GM23338 (cell line): ENCODE results near the gene EDARADD. TPM values are rescaled to one million over a fixed set of nuclear protein-coding genes. Genes with fewer than 3 reads are reported as not detected.

Source experiments
- ATAC-seq: fragments of 200-7000 bp; cut with Tn5 transposase; 3 replicates; pipeline ENCODE4 v1.9.1; 2020
- DNase-seq: peaks from one replicate; pipeline ENCODE4 v3.0.0-alpha.2; 2015; ENCODE audit warnings: low spot score
- H2AFZ ChIP-seq: fragments of 200-600 bp; sonication (generic); 2 replicates; pipeline ENCODE4 v1.8.0; 2016; ENCODE audit warnings: antibody characterized with exemption, mild to moderate bottlenecking, moderate library complexity
- H3F3A ChIP-seq: fragments of 200-600 bp; sonication (generic); replicated peaks from 2 replicates; pipeline ENCODE4 v1.8.0; 2017; ENCODE audit warnings: antibody characterized with exemption, mixed run types, low read depth
- H3K27ac ChIP-seq: fragments of 200-600 bp; sonication (generic); 2 replicates; pipeline ENCODE4 v1.6.1; 2016; ENCODE audit warnings: low read depth
- H3K27me3 ChIP-seq: fragments of 200-600 bp; sonication (generic); 2 replicates; pipeline ENCODE4 v1.8.0; 2016; ENCODE audit warnings: mild to moderate bottlenecking, mixed run types, moderate library complexity; ENCODE audit not compliant: insufficient read depth
- H3K36me3 ChIP-seq: fragments of 200-600 bp; sonication (generic); 2 replicates; pipeline ENCODE4 v1.8.0; 2016; ENCODE audit warnings: mild to moderate bottlenecking; ENCODE audit not compliant: insufficient read depth
- H3K4me1 ChIP-seq: fragments of 200-600 bp; sonication (generic); 2 replicates; pipeline ENCODE4 v1.8.0; 2016; ENCODE audit warnings: mild to moderate bottlenecking, moderate library complexity; ENCODE audit not compliant: insufficient read depth
- H3K4me2 ChIP-seq: fragments of 200-600 bp; sonication (generic); 2 replicates; pipeline ENCODE4 v1.7.1; 2017; ENCODE audit warnings: mixed run types
- H3K4me3 ChIP-seq: fragments of 200-600 bp; sonication (generic); 2 replicates; pipeline ENCODE4 v1.6.1; 2016; ENCODE audit warnings: mixed run types
- H3K79me2 ChIP-seq: fragments of 200-600 bp; sonication (generic); replicated peaks from 2 replicates; pipeline ENCODE4 v1.8.0; 2017; ENCODE audit warnings: mild to moderate bottlenecking; ENCODE audit not compliant: insufficient read depth
- H3K9me2 ChIP-seq: fragments of 200-600 bp; sonication (generic); 2 replicates; pipeline ENCODE4 v1.8.0; 2017; ENCODE audit not compliant: insufficient read depth
- H4K20me1 ChIP-seq: fragments of 200-600 bp; sonication (generic); replicated peaks from 2 replicates; pipeline ENCODE4 v1.8.0; 2017; ENCODE audit warnings: mild to moderate bottlenecking; ENCODE audit not compliant: insufficient read depth
- H3K27ac Mint-ChIP-seq: 2 replicates; pipeline ENCODE4 v1.8.0; 2020; ENCODE audit warnings: inconsistent platforms, mild to moderate bottlenecking, moderate library complexity, mixed read lengths
- H3K27me3 Mint-ChIP-seq: 3 replicates; pipeline ENCODE4 v1.8.0; 2022; ENCODE audit warnings: low read depth, mild to moderate bottlenecking, moderate library complexity, mixed read lengths, inconsistent platforms; ENCODE audit not compliant: insufficient read depth, poor library complexity
- H3K36me3 Mint-ChIP-seq: 3 replicates; pipeline ENCODE4 v1.8.0; 2021; ENCODE audit warnings: low read depth, mild to moderate bottlenecking, inconsistent platforms, moderate library complexity, mixed read lengths
- H3K4me1 Mint-ChIP-seq: 3 replicates; pipeline ENCODE4 v1.8.0; 2020; ENCODE audit warnings: mild to moderate bottlenecking, inconsistent platforms, mixed read lengths
- H3K4me3 Mint-ChIP-seq: 3 replicates; pipeline ENCODE4 v1.8.0; 2021; ENCODE audit warnings: moderate library complexity, mild to moderate bottlenecking, inconsistent platforms, mixed read lengths
- H3K9me3 Mint-ChIP-seq: 3 replicates; pipeline ENCODE4 v1.8.0; 2020; ENCODE audit warnings: moderate library complexity, mild to moderate bottlenecking, inconsistent platforms, mixed read lengths
- CREB1 ChIP-seq: fragments of 250-450 bp; sonication (Bioruptor Pico); IDR thresholded peaks from 2 replicates; pipeline ENCODE4 v1.5.0; 2020; ENCODE audit warnings: low read depth, mild to moderate bottlenecking, moderate library complexity
- CTCF ChIP-seq, 2 experiments: fragments of 200-600 bp in 1 of 2; sonication (generic) in 1 of 2; conservative IDR thresholded peaks; 2 replicates each; pipeline versions ENCODE4 v1.5.1 to v1.6.1; 2016 to 2017; ENCODE audit warnings: antibody characterized with exemption in 2 of 2, low read depth in 2 of 2, mild to moderate bottlenecking in 2 of 2, moderate library complexity in 1 of 2
- ETS1 ChIP-seq: IDR thresholded peaks from 2 replicates; pipeline ENCODE4 v1.6.1; 2016; ENCODE audit warnings: antibody characterized with exemption
- EZH2 ChIP-seq: fragments of 200-600 bp; sonication (generic); IDR thresholded peaks from one replicate; pipeline ENCODE4 v1.8.0; 2017; ENCODE audit warnings: antibody characterized with exemption, mild to moderate bottlenecking, low read depth; ENCODE audit not compliant: unreplicated experiment
- EZH2phosphoT487 ChIP-seq: fragments of 200-600 bp; sonication (generic); IDR thresholded peaks from one replicate; pipeline ENCODE4 v1.8.1; 2018; ENCODE audit warnings: antibody characterized with exemption; ENCODE audit not compliant: unreplicated experiment
- JUNB ChIP-seq: IDR thresholded peaks from one replicate; pipeline ENCODE4 v1.6.1; 2016; ENCODE audit warnings: antibody characterized with exemption; ENCODE audit not compliant: unreplicated experiment
- NANOG ChIP-seq: IDR thresholded peaks from 2 replicates; pipeline ENCODE4 v1.6.1; 2016; ENCODE audit warnings: antibody characterized with exemption, borderline replicate concordance
- POLR2AphosphoS5 ChIP-seq: IDR thresholded peaks from 2 replicates; pipeline ENCODE4 v1.6.1; 2016; ENCODE audit warnings: antibody characterized with exemption, low read depth
- STAT1 ChIP-seq: IDR thresholded peaks from one replicate; pipeline ENCODE4 v1.6.1; 2016; ENCODE audit warnings: antibody characterized with exemption; ENCODE audit not compliant: unreplicated experiment
- ZNF114 ChIP-seq: fragments of 250-450 bp; sonication (Bioruptor Pico); IDR thresholded peaks from 2 replicates; pipeline ENCODE4 v1.5.0; 2020; ENCODE audit warnings: mild to moderate bottlenecking, moderate library complexity
- ZNF331 ChIP-seq: fragments of 250-450 bp; sonication (Bioruptor Pico); IDR thresholded peaks from 2 replicates; pipeline ENCODE4 v1.5.0; 2020; ENCODE audit warnings: low read depth, mild to moderate bottlenecking, moderate library complexity
- ZNF462 ChIP-seq: fragments of 250-450 bp; sonication (Bioruptor Pico); IDR thresholded peaks from 2 replicates; pipeline ENCODE4 v1.5.0; 2020; ENCODE audit warnings: mild to moderate bottlenecking, moderate library complexity
- polyA plus RNA-seq: library from polyadenylated mRNA; unstranded; fragments of >200 nt; fragmentation: Nextera tagmentation; extraction: Ambion mirVana; gene quantifications from 2 replicates; pipeline ENCODE4 v1.2.1, GENCODE V29; 2016
- total RNA-seq: library from RNA; depleted of rRNA; stranded (reverse); fragments of >200 nt; shearing (Covaris generic); gene quantifications from 2 replicates; pipeline ENCODE4 v1.2.3, GENCODE V29; 2014
- TF ChIP-seq, protein P1 (sequence below): IDR thresholded peaks from one replicate; pipeline ENCODE4 v1.6.1; 2018; ENCODE audit warnings: antibody characterized with exemption; ENCODE audit not compliant: unreplicated experiment

EDARADD gene
- total and polyA plus RNA-seq, 2 experiments from 2014 or later, result 3.7 to 4.4 TPM

DNA sequence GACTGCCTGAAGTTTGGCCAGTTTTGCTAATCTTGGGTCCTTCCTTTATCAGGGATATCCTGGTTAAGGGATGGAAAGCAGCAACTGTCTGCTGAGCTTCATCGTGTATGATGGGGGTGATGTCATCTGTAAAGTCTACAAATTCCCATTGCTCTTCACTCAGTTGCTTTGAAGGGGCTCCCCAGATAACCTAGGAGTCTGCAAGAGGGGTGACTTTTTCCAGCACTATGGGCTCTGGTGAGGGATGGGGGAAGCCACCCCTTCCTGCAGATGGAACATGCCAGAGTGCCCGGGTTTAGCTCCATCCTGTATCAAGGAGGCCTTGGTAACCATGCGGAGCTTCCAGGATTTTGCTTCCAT, 28.4 kb downstream of the EDARADD start:
- Histone ChIP-seq H3K27me3 (no peaks in the 10 kb centered on the region), H3F3A (no peaks in the 10 kb centered on the region), H3K4me2 (no peak overlapping the region), H3K4me3 (no peak overlapping the region), H2AFZ (no peak overlapping the region), H3K79me2 (no peaks in the 10 kb centered on the region), H3K9me2 (no peaks in the 10 kb centered on the region), H3K27ac (no peak overlapping the region), H4K20me1 (no peaks in the 10 kb centered on the region), H3K4me1 (peaks cover 11% of the 10 kb centered on the region), H3K36me3 (no peaks in the 10 kb centered on the region)
- Mint-ChIP-seq H3K4me3 (no peak overlapping the region), H3K9me3 (no peaks in the 10 kb centered on the region; the same call in 2 of the 3 replicates), H3K27ac (no peak overlapping the region), H3K36me3 (peaks cover 10% of the 10 kb centered on the region; the same call in 2 of the 3 replicates), H3K4me1 (peaks cover 2% of the 10 kb centered on the region; the same call in 2 of the 3 replicates), H3K27me3 (peaks cover 4% of the 10 kb centered on the region)
- ATAC-seq, result no peak
- TF ChIP-seq POLR2AphosphoS5 (no peak), JUNB (no peak), ETS1 (no peak), ZNF114 (CRISPR knock-in tag) (no peak), EZH2 (no peak), STAT1 (no peak), ZNF331 (CRISPR knock-in tag) (no peak), CREB1 (CRISPR knock-in tag) (no peak), NANOG (no peak), EZH2phosphoT487 (no peak), CTCF (conservative IDR thresholded peaks at IDR 0.05; ENCODE audit: low read depth in 2 of 2) (no peak), ZNF462 (CRISPR knock-in tag) (no peak)
- TF ChIP-seq, protein P1, sequence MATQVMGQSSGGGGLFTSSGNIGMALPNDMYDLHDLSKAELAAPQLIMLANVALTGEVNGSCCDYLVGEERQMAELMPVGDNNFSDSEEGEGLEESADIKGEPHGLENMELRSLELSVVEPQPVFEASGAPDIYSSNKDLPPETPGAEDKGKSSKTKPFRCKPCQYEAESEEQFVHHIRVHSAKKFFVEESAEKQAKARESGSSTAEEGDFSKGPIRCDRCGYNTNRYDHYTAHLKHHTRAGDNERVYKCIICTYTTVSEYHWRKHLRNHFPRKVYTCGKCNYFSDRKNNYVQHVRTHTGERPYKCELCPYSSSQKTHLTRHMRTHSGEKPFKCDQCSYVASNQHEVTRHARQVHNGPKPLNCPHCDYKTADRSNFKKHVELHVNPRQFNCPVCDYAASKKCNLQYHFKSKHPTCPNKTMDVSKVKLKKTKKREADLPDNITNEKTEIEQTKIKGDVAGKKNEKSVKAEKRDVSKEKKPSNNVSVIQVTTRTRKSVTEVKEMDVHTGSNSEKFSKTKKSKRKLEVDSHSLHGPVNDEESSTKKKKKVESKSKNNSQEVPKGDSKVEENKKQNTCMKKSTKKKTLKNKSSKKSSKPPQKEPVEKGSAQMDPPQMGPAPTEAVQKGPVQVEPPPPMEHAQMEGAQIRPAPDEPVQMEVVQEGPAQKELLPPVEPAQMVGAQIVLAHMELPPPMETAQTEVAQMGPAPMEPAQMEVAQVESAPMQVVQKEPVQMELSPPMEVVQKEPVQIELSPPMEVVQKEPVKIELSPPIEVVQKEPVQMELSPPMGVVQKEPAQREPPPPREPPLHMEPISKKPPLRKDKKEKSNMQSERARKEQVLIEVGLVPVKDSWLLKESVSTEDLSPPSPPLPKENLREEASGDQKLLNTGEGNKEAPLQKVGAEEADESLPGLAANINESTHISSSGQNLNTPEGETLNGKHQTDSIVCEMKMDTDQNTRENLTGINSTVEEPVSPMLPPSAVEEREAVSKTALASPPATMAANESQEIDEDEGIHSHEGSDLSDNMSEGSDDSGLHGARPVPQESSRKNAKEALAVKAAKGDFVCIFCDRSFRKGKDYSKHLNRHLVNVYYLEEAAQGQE, result no peak
- DNase-seq, result no peak
